GM21526 (cell line): ENCODE data around the gene AP1G1.
"Not testable (repeated sequence)": the region's sequence is repeated elsewhere in the genome, so short reads cannot be mapped to it uniquely, and the experiment has no call there.

Source experiments
- ATAC-seq: cut with Tn5 transposase; IDR thresholded peaks from one replicate; pipeline ENCODE4 v1.9.1; 2021; ENCODE audit warnings: moderate library complexity; ENCODE audit not compliant: unreplicated experiment, low FRiP score

AP1G1 gene

GRCh38 chr16:71811261-71811803 lies 2.7 kb upstream of the AP1G1 start:
- ATAC-seq: no peak

- ATAC-seq: not testable (repeated sequence)
These were observed 1.5 kb upstream of the AP1G1 start for GRCh38 chr16:71810155-71810530.

- ATAC-seq: peak; percentile 44
These were observed 585 bp downstream of the AP1G1 start for GRCh38 chr16:71807905-71808592.

- ATAC-seq: no peak
These were observed 5.3 kb downstream of the AP1G1 start for GRCh38 chr16:71803305-71803690.

- ATAC-seq: no peak
These were observed 12.0 kb downstream of the AP1G1 start for GRCh38 chr16:71796501-71797097.

GRCh38 chr16:71794943-71795342 lies 13.7 kb downstream of the AP1G1 start:
- no peak for ATAC-seq

GRCh38 chr16:71794018-71794417 lies 14.6 kb downstream of the AP1G1 start:
- no peak for ATAC-seq

- ATAC-seq: no peak
These were observed 16.5 kb downstream of the AP1G1 start for GRCh38 chr16:71792176-71792575.

GRCh38 chr16:71790329-71790728 lies 18.3 kb downstream of the AP1G1 start:
- ATAC-seq: not testable (repeated sequence)

GRCh38 chr16:71789136-71789535 lies 19.5 kb downstream of the AP1G1 start:
- ATAC-seq: no peak

GRCh38 chr16:71788578-71788977 lies 20.1 kb downstream of the AP1G1 start:
- no peak for ATAC-seq

GRCh38 chr16:71785143-71785542 lies 23.5 kb downstream of the AP1G1 start:
- not testable (repeated sequence) for ATAC-seq

GRCh38 chr16:71784093-71784492 lies 24.5 kb downstream of the AP1G1 start:
- no peak for ATAC-seq

GRCh38 chr16:71781741-71782140 lies 26.9 kb downstream of the AP1G1 start:
- no peak for ATAC-seq

GRCh38 chr16:71780521-71781089 lies 28.0 kb downstream of the AP1G1 start:
- no peak for ATAC-seq

GRCh38 chr16:71778780-71779179 lies 29.9 kb downstream of the AP1G1 start:
- no peak for ATAC-seq

- ATAC-seq: no peak
These were observed 31.3 kb downstream of the AP1G1 start for GRCh38 chr16:71777329-71777728.

GRCh38 chr16:71775949-71776348 lies 32.7 kb downstream of the AP1G1 start:
- ATAC-seq: no peak

- ATAC-seq: no peak
These were observed 37.1 kb downstream of the AP1G1 start for GRCh38 chr16:71771571-71771970.

- no peak for ATAC-seq
These were observed 39.4 kb downstream of the AP1G1 start for GRCh38 chr16:71769222-71769621.

- no peak for ATAC-seq
These were observed 41.4 kb downstream of the AP1G1 start for GRCh38 chr16:71767060-71767900.
